HepG2 (cell line): ENCODE results near the gene GAS5. TPM values are rescaled to one million over a fixed set of nuclear protein-coding genes. Genes with fewer than 3 reads are reported as not detected.

Source experiments
- NFE2L2 ChIP-seq: fragments of 150-350 bp; IDR thresholded peaks from 2 replicates; pipeline ENCODE4 v1.6.1; 2014; ENCODE audit warnings: low read length
- NFKB2 ChIP-seq: sonication (generic); formaldehyde crosslinking; IDR thresholded peaks from 2 replicates; pipeline ENCODE4 v1.4.0; 2020; ENCODE audit warnings: missing genetic modification reagents, borderline replicate concordance
- PHF20 ChIP-seq: sonication (generic); formaldehyde crosslinking; IDR thresholded peaks from 2 replicates; pipeline ENCODE4 v1.5.0; 2020; ENCODE audit warnings: mild to moderate bottlenecking, missing genetic modification reagents
- SNAPC4 ChIP-seq: sonication (generic); formaldehyde crosslinking; IDR thresholded peaks from 2 replicates; pipeline ENCODE4 v1.4.0; 2020; ENCODE audit warnings: mild to moderate bottlenecking, missing genetic modification reagents
- ZBTB37 ChIP-seq: sonication (generic); formaldehyde crosslinking; IDR thresholded peaks from 2 replicates; pipeline ENCODE4 v1.4.0; 2020; ENCODE audit warnings: mild to moderate bottlenecking, missing genetic modification reagents
- ZNF207 ChIP-seq: fragments of 450-650 bp; IDR thresholded peaks from 2 replicates; pipeline ENCODE4 v1.6.1; 2016; ENCODE audit warnings: antibody characterized with exemption, borderline replicate concordance
- ZNF879 ChIP-seq: sonication (generic); formaldehyde crosslinking; IDR thresholded peaks from 2 replicates; pipeline ENCODE4 v1.8.1; 2023; ENCODE audit warnings: missing genetic modification reagents
- ZSCAN20 ChIP-seq: sonication (generic); formaldehyde crosslinking; IDR thresholded peaks from 2 replicates; pipeline ENCODE4 v1.4.0; 2020; ENCODE audit warnings: missing genetic modification reagents, mild to moderate bottlenecking, borderline replicate concordance
- polyA plus RNA-seq, 8 experiments: library from polyadenylated mRNA; depleted of rRNA in 3 of 8; stranded (reverse) in 7 of 8; unstranded in 1 of 8; fragments of >200 nt; fragmentation: Illumina TruSeq in 4 of 8; extraction: Trizol in 4 of 8; gene quantifications; 2 replicates each; pipeline versions ENCODE4 v1.2.1 to v1.2.3, GENCODE V29; 2011 to 2016; ENCODE audit warnings: low read depth in 4 of 8, missing spikeins in 1 of 8, mixed read lengths in 1 of 8; ENCODE audit not compliant: insufficient read depth in 1 of 8
- total RNA-seq, 5 experiments: library from RNA; depleted of rRNA; stranded (reverse); fragments of >200 nt; fragmentation: Illumina TruSeq; extraction: Trizol; gene quantifications; 2 replicates each; pipeline ENCODE4 v1.2.3, GENCODE V29; 2016; ENCODE audit warnings: low read depth in 1 of 5
- TF ChIP-seq, protein P1 (sequence below): sonication (generic); formaldehyde crosslinking; IDR thresholded peaks from 2 replicates; pipeline ENCODE4 v1.4.0; 2020; ENCODE audit warnings: missing genetic modification reagents
- TF ChIP-seq, protein P2 (sequence below): sonication (generic); formaldehyde crosslinking; IDR thresholded peaks from 2 replicates; pipeline ENCODE4 v1.5.0; 2020; ENCODE audit warnings: mild to moderate bottlenecking, missing genetic modification reagents, borderline replicate concordance
- TF ChIP-seq, protein P3 (sequence below): IDR thresholded peaks from 2 replicates; pipeline ENCODE4 v1.6.1; 2016

The GAS5 gene
- total and polyA plus RNA-seq, 2 of the 13 experiments (the other 11 are each of a cell fraction or from before 2014, with no cell fraction given) = 352 to 738 TPM

DNA sequence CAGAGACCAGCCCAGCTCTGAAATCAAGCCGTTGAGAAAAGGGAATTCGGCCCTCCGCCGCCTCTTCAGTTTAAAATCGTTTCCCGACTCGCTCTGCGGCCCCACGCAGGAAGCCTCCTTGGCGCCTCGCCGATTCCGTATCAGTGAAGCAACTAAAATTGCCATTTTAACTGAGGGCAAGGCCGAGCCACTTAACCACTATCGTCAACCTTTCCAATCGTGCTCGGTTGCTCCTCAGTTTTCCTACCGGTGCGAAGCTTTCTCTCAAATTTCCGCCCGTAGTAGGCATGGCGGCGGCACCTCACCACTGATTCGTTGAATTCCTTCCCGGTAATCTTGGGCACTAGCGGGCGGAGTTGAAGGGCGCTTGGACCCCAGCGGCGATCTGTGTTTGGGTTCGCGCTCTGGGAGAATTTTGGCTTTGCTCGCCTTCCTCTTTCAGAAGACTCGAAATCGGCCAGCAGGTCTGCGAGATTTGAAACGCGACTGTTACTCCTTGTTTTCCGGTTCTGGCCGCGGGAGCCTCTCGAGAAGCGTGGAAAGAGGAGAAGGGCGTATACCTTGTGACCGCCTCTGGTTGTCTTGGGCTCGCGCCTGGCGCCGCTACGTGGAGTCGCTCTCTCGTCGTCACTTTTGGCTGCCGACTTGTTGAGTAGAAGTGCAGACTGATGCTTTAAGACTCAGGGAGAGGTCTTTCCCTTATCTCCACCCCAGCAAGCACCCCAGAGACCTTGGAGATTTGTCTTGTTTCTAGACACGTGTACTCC, 43.3 kb downstream of the GAS5 start, which contains the start of the genes CENPL and DARS2 (continued):
- TF ChIP-seq NFE2L2 (no peak), NFKB2 (no peak), SNAPC4 (CRISPR knock-in tag) (no peak; the same call in 1 of the 2 replicates), ZNF879 (CRISPR knock-in tag) (no peak), ZBTB37 (no peak), PHF20 (CRISPR knock-in tag) (peak; percentile 93), ZSCAN20 (CRISPR knock-in tag) (0 out of 2 replicates have a peak, but pooled peaks have one; percentile 36), ZNF207 (no peak)
- TF ChIP-seq, protein P1, sequence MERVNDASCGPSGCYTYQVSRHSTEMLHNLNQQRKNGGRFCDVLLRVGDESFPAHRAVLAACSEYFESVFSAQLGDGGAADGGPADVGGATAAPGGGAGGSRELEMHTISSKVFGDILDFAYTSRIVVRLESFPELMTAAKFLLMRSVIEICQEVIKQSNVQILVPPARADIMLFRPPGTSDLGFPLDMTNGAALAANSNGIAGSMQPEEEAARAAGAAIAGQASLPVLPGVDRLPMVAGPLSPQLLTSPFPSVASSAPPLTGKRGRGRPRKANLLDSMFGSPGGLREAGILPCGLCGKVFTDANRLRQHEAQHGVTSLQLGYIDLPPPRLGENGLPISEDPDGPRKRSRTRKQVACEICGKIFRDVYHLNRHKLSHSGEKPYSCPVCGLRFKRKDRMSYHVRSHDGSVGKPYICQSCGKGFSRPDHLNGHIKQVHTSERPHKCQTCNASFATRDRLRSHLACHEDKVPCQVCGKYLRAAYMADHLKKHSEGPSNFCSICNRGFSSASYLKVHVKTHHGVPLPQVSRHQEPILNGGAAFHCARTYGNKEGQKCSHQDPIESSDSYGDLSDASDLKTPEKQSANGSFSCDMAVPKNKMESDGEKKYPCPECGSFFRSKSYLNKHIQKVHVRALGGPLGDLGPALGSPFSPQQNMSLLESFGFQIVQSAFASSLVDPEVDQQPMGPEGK (CRISPR knock-in tag) = no peak
- TF ChIP-seq, protein P2, sequence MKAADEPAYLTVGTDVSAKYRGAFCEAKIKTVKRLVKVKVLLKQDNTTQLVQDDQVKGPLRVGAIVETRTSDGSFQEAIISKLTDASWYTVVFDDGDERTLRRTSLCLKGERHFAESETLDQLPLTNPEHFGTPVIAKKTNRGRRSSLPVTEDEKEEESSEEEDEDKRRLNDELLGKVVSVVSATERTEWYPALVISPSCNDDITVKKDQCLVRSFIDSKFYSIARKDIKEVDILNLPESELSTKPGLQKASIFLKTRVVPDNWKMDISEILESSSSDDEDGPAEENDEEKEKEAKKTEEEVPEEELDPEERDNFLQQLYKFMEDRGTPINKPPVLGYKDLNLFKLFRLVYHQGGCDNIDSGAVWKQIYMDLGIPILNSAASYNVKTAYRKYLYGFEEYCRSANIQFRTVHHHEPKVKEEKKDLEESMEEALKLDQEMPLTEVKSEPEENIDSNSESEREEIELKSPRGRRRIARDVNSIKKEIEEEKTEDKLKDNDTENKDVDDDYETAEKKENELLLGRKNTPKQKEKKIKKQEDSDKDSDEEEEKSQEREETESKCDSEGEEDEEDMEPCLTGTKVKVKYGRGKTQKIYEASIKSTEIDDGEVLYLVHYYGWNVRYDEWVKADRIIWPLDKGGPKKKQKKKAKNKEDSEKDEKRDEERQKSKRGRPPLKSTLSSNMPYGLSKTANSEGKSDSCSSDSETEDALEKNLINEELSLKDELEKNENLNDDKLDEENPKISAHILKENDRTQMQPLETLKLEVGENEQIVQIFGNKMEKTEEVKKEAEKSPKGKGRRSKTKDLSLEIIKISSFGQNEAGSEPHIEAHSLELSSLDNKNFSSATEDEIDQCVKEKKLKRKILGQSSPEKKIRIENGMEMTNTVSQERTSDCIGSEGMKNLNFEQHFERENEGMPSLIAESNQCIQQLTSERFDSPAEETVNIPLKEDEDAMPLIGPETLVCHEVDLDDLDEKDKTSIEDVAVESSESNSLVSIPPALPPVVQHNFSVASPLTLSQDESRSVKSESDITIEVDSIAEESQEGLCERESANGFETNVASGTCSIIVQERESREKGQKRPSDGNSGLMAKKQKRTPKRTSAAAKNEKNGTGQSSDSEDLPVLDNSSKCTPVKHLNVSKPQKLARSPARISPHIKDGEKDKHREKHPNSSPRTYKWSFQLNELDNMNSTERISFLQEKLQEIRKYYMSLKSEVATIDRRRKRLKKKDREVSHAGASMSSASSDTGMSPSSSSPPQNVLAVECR (CRISPR knock-in tag) = peak; percentile 95
- TF ChIP-seq, protein P3, sequence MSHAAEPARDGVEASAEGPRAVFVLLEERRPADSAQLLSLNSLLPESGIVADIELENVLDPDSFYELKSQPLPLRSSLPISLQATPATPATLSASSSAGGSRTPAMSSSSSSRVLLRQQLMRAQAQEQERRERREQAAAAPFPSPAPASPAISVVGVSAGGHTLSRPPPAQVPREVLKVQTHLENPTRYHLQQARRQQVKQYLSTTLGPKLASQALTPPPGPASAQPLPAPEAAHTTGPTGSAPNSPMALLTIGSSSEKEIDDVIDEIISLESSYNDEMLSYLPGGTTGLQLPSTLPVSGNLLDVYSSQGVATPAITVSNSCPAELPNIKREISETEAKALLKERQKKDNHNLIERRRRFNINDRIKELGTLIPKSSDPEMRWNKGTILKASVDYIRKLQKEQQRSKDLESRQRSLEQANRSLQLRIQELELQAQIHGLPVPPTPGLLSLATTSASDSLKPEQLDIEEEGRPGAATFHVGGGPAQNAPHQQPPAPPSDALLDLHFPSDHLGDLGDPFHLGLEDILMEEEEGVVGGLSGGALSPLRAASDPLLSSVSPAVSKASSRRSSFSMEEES (CRISPR knock-in tag) = no peak; the same call in 1 of the 2 replicates
